Naive thymus-derived CD8-positive, alpha-beta T cell (primary cell): ENCODE results near the gene BUD13. TPM values are rescaled to one million over a fixed set of nuclear protein-coding genes. Genes with fewer than 3 reads are reported as not detected.

Experiments used
- ATAC-seq, 2 donors: fragments of 150-1000 bp; cut with Tn5 transposase in 1 of 2; sonication (Bioruptor Pico), chemical (Tn5 transposase) in 1 of 2; 1 replicate in 1 of 2; 2 replicates in 1 of 2; pipeline ENCODE4 v1.10.0; 2021; ENCODE audit warnings: mild to moderate bottlenecking in 2 of 2, moderate library complexity in 2 of 2
- POLR2A ChIA-PET: fragments of 350-600 bp; sonication (Branson Sonifier 250); formaldehyde crosslinking; loops from one replicate; lab custom pipeline; 2021; ENCODE audit warnings: antibody characterized with exemption; lab: Charles Lee
- DNase-seq, 10 donors: peaks; one replicate each; pipeline versions ENCODE4 v3.0.0 to v3.0.0-alpha.2; 2020 to 2022
- H3K27ac Mint-ChIP-seq, 10 donors: one replicate each; pipeline ENCODE4 v1.8.0; 2020 to 2022; ENCODE audit warnings: mild to moderate bottlenecking in 10 of 10, mixed read lengths in 10 of 10, moderate library complexity in 4 of 10, inconsistent platforms in 1 of 10
- H3K27me3 Mint-ChIP-seq, 5 donors: one replicate each; pipeline ENCODE4 v1.8.0; 2021 to 2022; ENCODE audit warnings: mixed read lengths in 5 of 5
- H3K36me3 Mint-ChIP-seq, 3 donors: one replicate each; pipeline ENCODE4 v1.8.0; 2020 to 2022; ENCODE audit warnings: mixed read lengths in 3 of 3, mild to moderate bottlenecking in 2 of 3, inconsistent platforms in 1 of 3
- H3K4me1 Mint-ChIP-seq, 4 donors: one replicate each; pipeline ENCODE4 v1.8.0; 2021 to 2022; ENCODE audit warnings: mixed read lengths in 4 of 4
- H3K4me3 Mint-ChIP-seq, 10 donors: one replicate each; pipeline ENCODE4 v1.8.0; 2020 to 2022; ENCODE audit warnings: mild to moderate bottlenecking in 10 of 10, mixed read lengths in 10 of 10, moderate library complexity in 6 of 10, inconsistent platforms in 1 of 10
- H3K9me3 Mint-ChIP-seq, 9 donors: one replicate each; pipeline ENCODE4 v1.8.0; 2020 to 2022; ENCODE audit warnings: mixed read lengths in 9 of 9, mild to moderate bottlenecking in 3 of 9, inconsistent platforms in 1 of 9, moderate library complexity in 1 of 9
- polyA plus RNA-seq, 3 donors: library from polyadenylated mRNA; unstranded; fragments of 300-500 nt; fragmentation: Illumina TruSeq; gene quantifications; one replicate each; pipeline ENCODE4 v1.2.3, GENCODE V29; 2021
- total RNA-seq, 8 experiments: library from RNA in 2 of 8; stranded (reverse) in 2 of 8; gene quantifications; one replicate each; pipeline ENCODE4 v1.2.3 and lab custom pipeline; 2021 to 2026

The BUD13 gene
- total and polyA plus RNA-seq, 5 experiments from 2014 or later, result 5.4 to 16.2 (median 14.2) TPM

DNA sequence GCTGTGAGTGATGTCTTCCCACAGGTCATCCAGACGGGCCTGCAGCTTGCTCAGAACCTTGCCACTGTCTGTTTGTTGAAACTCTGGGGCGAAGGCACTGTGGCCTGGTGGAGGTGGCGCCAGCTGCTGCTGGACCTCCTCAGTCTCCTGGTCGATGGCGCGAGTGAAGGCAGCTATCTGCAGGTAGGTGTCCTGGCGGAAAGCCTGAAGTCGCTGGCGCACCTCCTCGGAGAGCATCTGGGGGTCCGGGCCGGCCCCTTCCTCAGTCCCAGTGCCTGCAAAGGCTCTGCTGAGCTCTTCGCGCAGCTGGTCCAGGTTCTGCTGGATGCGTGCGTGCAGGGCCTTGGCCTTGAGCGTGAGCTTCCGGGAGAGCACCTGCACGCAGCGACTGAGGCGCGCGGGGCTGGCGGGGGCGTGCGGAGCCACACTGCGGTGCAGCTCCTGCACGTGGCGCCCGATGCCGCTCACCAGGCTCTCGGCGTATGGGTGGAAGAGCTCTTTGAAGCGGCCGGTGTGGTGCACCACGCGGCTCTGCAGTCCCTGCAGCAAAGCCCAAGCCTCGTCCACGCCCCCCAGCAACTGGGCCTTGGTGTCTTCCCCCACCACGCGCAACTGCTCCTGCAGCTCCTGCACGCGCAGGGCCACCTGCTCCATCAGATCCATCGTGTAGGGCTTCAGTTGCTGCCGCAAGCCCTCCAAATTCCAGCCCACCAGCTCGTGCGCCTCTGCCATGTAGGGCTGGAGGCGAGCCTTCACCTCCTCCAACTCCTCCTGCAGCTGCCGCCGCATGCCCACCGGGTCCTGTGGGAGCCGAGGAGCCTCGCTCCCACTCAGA is 17.6 kb upstream of the BUD13 start:
- Mint-ChIP-seq H3K27ac (peak overlapping the region in 3 of 10 donors; percentile 65 to 88 (median 83)), H3K9me3 (peaks cover 0 to 2% (median 0%) of the 10 kb centered on the region in 9 donors), H3K4me3 (peak overlapping the region in 4 of 10 donors; percentile 4 to 73 (median 44)), H3K4me1 (peaks cover 20 to 42% (median 33%) of the 10 kb centered on the region in 4 donors), H3K27me3 (peaks cover 0 to 5% (median 0%) of the 10 kb centered on the region in 5 donors), H3K36me3 (peaks cover 0 to 18% (median 0%) of the 10 kb centered on the region in 3 donors)
- DNase-seq (no peak), ATAC-seq (no peak)
- POLR2A ChIA-PET, result interaction anchor here (1.7 to 3.5 kb wide), 4 partner anchors 17 to 308 kb away, joined by 7 to 29 read pairs (median 12); partner anchors contain the start of genes APOA1, BUD13 and SIK3

DNA sequence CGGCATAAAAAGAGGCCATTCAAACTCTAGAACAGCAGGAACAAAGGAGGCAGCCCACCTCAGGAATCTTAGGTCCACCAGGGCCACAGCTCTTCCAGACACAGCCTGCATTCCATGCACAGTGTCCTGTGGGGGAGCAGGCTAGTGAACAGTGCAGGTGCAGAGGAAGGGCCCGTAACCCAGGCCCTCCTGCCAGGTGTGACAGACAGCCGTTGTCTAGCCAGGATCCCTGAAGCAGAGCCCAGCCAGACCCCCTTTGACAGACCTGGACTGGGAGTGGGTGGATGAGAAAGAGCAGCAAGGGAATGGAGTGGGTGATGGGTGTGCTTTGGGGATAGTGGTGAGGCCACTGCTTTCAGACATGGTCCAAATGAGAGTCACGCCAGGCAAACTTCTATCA is 16.2 kb upstream of the BUD13 start:
- peak overlapping the region in 9 of 10 donors; percentile 4 to 100 (median 97) for H3K27ac Mint-ChIP-seq
- H3K27me3 Mint-ChIP-seq, result peaks cover 0 to 5% (median 0%) of the 10 kb centered on the region in 5 donors
- H3K9me3 Mint-ChIP-seq, result peaks cover 0 to 2% (median 0%) of the 10 kb centered on the region in 9 donors
- peaks cover 0 to 32% (median 12%) of the 10 kb centered on the region in 3 donors for H3K36me3 Mint-ChIP-seq
- H3K4me3 Mint-ChIP-seq, result peak overlapping the region in 9 of 10 donors; percentile 53 to 99 (median 95)
- DNase-seq (no peak), ATAC-seq (no peak)
- H3K4me1 Mint-ChIP-seq, result peaks cover 20 to 51% (median 41%) of the 10 kb centered on the region in 4 donors
- POLR2A ChIA-PET, result interaction anchor here (0.6 to 4.0 kb wide), 5 partner anchors 11 to 441 kb away, joined by 3 to 66 read pairs (median 8); partner anchors contain the start of genes APOA1 and BUD13

DNA sequence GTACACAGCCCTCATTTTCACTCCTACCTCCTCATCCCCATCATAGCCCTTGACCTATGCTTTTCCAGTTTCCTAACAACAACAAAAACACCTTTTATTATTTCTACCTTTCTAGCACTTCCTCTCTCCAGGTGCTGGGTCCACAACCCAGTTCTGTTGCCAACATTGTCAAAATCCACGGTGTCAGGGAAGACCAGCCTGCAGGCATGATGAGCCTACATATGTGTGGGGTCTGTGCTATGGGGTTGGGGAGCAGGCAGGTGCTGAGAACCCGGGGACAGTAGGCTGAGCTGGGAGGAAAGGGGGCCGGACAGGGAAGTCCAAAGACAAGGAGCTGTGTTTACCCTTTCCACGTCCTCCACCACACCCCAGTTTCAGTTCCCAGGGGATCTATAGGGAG is 15.7 kb upstream of the BUD13 start:
- peaks cover 20 to 51% (median 41%) of the 10 kb centered on the region in 4 donors for H3K4me1 Mint-ChIP-seq
- peaks cover 0 to 2% (median 0%) of the 10 kb centered on the region in 9 donors for H3K9me3 Mint-ChIP-seq
- H3K27me3 Mint-ChIP-seq, result peaks cover 0 to 5% (median 0%) of the 10 kb centered on the region in 5 donors
- ATAC-seq (no peak), DNase-seq (no peak)
- peak overlapping the region; percentile 86 to 100 (median 98) for H3K27ac Mint-ChIP-seq
- POLR2A ChIA-PET, result interaction anchor here (1.5 to 4.0 kb wide), 6 partner anchors 15 to 442 kb away, joined by 5 to 66 read pairs (median 11); partner anchors contain the start of genes BUD13, SIDT2 and SIK3
- H3K4me3 Mint-ChIP-seq, result peak overlapping the region; percentile 75 to 99 (median 97)
- peaks cover 0 to 35% (median 13%) of the 10 kb centered on the region in 3 donors for H3K36me3 Mint-ChIP-seq

DNA sequence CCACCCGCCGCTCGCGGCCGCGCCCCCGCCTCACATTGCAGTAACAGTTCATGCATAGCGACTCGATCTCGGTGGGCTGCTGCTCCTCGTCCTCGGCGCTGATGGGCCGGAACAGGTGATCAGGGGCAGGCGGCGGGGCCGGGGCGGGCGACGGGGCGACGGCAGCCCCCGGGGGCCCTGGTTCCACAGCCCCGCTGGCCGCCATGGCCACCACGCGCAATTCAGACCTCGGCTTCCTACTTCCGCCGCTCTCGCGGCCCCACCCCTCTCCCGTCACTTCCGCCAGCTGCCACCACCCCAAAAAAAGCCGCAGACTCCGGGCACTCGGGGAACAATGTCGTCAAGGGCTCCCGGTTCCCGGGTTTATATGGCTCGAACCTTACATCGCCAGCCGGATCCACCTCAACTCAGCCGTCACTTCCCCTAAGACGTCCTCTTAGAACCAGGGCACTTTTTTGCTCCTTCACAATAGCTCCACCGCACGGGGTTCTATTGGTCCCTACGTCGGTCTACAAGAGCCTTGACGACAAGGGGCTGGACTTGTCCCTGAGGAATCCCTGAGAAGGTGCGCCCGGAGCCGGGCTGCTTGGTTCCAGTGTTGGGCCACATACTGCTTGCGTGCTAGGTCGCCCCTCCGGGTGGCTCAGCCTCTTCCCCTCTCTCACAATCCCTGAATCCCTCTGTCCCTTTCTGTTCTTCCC is 15.1 kb upstream of the BUD13 start, which contains the start of gene ZPR1:
TSS of gene ZPR1 (minus strand) at position 238 of the 701 bp plus-strand sequence. CDS start at position 205, 33 bp downstream.
- Mint-ChIP-seq H3K9me3 (peaks cover 0 to 2% (median 0%) of the 10 kb centered on the region in 9 donors), H3K4me1 (peaks cover 20 to 56% (median 44%) of the 10 kb centered on the region in 4 donors), H3K36me3 (peaks cover 0 to 41% (median 14%) of the 10 kb centered on the region in 3 donors), H3K4me3 (peak within 1 kb of the TSS; percentile 75 to 99 (median 97)), H3K27ac (peak within 1 kb of the TSS; percentile 86 to 100 (median 98)), H3K27me3 (peaks cover 0 to 5% (median 0%) of the 10 kb centered on the region in 5 donors)
- ATAC-seq (peak; percentile 84 to 87), DNase-seq (peak; percentile 71 to 91 (median 84))
- POLR2A ChIA-PET, result interaction anchor here (0.6 to 4.0 kb wide), 8 partner anchors 14 to 442 kb away, joined by 4 to 66 read pairs (median 8); partner anchors contain the start of genes APOA4, BUD13, SIDT2 and SIK3

DNA sequence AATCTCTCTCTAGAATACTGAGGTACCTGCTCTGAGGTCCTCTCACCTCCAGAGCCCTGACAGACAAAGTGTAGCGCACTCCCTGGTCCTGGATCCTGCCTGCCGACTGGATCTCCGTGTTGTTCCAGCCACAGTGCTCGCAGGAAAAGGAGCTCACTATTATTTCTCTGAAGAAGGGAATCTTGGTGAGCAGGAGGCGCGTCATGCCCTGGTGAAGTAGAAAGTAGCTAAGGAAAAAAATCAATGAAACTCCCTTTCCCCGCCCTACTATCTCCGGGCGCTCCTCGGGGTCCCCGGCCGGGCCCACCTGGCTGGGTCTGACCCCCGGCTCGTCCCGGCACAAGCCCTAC is 14.6 kb upstream of the BUD13 start:
- POLR2A ChIA-PET, result interaction anchor here (0.6 to 4.0 kb wide), 8 partner anchors 14 to 443 kb away, joined by 4 to 66 read pairs (median 8); partner anchors contain the start of genes APOA4, BUD13, SIDT2 and SIK3
- Mint-ChIP-seq H3K4me1 (peaks cover 20 to 56% (median 45%) of the 10 kb centered on the region in 4 donors), H3K4me3 (peak overlapping the region; percentile 75 to 99 (median 97)), H3K36me3 (peaks cover 0 to 46% (median 14%) of the 10 kb centered on the region in 3 donors), H3K27ac (peak overlapping the region; percentile 83 to 100 (median 94)), H3K9me3 (peaks cover 0 to 2% (median 0%) of the 10 kb centered on the region in 9 donors), H3K27me3 (peaks cover 0 to 5% (median 0%) of the 10 kb centered on the region in 5 donors)
- DNase-seq (peak in 2 of 10 donors; percentile 2 to 14), ATAC-seq (peak; percentile 5 to 21)

DNA sequence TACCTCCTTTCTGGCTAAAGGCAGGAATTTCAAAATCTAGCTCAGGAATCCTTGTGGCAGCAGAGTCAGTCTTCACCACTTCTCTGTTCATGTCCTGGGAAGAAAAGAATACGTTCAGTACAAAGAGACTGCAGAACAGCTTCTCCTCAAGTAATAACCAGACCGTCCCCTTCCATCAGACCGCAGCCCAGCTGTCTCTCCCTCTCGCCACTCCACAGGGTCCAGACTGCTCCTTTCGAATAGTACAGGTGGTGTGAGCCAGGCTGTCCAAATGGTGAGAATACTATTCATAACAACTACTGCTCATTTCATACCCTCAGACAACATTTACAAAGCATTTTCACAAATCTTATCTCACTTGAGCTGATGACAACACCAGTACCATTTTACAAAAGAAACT is 14.2 kb upstream of the BUD13 start:
- peaks cover 0 to 5% (median 0%) of the 10 kb centered on the region in 5 donors for H3K27me3 Mint-ChIP-seq
- peak overlapping the region; percentile 75 to 99 (median 97) for H3K4me3 Mint-ChIP-seq
- peaks cover 0 to 51% (median 18%) of the 10 kb centered on the region in 3 donors for H3K36me3 Mint-ChIP-seq
- POLR2A ChIA-PET, result interaction anchor here (0.9 to 4.0 kb wide), 7 partner anchors 13 to 392 kb away, joined by 3 to 66 read pairs (median 8); partner anchors contain the start of genes APOA4, BUD13, SIDT2 and SIK3
- H3K27ac Mint-ChIP-seq, result peak overlapping the region; percentile 75 to 100 (median 94)
- no peak for ATAC-seq
- H3K9me3 Mint-ChIP-seq, result peaks cover 0 to 2% (median 0%) of the 10 kb centered on the region in 9 donors
- DNase-seq, result no peak
- H3K4me1 Mint-ChIP-seq, result peaks cover 19 to 56% (median 47%) of the 10 kb centered on the region in 4 donors

DNA sequence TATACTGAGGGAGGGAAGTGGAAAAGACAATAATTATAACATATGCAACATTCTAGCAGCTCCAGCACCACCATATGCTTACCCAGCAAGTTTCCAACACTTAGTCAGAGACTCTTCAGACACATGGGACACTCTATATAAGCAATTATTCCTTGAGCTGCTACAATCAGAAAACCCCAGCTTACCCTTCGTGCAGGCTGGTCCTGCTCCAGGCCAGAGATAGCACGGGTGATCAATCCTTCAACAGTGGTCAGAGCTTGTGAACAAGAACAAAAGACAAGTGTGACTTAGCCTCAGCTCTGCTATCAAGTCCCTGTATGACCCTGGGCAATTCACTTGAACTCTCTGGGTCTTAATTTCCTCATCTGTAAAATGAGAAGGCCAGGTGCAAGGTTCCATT is 13.5 kb upstream of the BUD13 start:
- ATAC-seq (no peak), DNase-seq (no peak)
- peaks cover 0 to 2% (median 0%) of the 10 kb centered on the region in 9 donors for H3K9me3 Mint-ChIP-seq
- peaks cover 0 to 5% (median 0%) of the 10 kb centered on the region in 5 donors for H3K27me3 Mint-ChIP-seq
- H3K4me3 Mint-ChIP-seq, result peak overlapping the region; percentile 75 to 99 (median 97)
- H3K27ac Mint-ChIP-seq, result peak overlapping the region in 8 of 10 donors; percentile 17 to 100 (median 87)
- POLR2A ChIA-PET, result interaction anchor here (0.9 to 4.0 kb wide), 5 partner anchors 12 to 68 kb away, joined by 3 to 66 read pairs (median 14); partner anchors contain the start of genes APOA4 and BUD13
- peaks cover 0 to 57% (median 18%) of the 10 kb centered on the region in 3 donors for H3K36me3 Mint-ChIP-seq
- peaks cover 21 to 56% (median 48%) of the 10 kb centered on the region in 4 donors for H3K4me1 Mint-ChIP-seq

DNA sequence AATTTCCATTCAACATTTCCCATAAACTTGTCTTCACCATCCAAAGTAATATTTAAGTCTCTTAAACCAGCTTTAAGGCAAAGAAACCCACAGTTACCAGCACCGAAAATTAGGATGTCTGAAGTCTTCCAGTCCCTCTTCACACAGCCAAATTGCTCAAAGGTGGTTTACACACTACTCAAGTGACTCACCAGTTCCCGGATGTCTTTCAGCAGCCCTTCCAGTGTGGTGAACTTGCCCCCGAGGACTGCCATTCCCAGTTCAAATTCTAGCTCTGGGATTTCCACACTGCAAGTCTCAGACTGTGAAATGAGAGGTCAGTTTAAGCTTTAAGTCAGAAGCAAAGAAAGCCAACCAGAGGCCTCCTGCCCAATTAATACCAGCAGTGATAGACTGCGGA is 9.9 kb upstream of the BUD13 start:
- POLR2A ChIA-PET, result interaction anchor here (0.6 kb wide), 1 partner anchor 323 kb away, joined by 3 read pairs; no protein-coding TSS in a partner anchor

DNA sequence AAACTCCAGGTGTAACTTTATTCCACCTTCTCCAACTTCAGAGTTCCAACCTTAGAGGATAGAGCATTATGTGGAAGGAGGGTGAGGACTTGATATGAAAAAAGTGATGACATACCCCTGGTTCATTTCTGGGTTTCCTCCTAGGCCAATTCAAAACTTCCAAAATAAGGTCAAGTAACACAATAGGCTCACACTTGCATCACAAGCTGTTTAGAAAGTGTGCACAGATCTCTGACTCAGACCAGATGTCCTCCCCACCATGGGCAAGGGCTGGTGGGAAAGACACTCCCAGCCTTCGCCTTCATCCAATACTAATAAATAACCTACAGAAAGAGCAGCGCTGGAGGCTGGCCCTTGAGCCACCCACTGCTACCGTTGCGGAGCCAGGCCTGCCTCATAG is 5.8 kb upstream of the BUD13 start:
- Mint-ChIP-seq H3K9me3 (no peaks in the 10 kb centered on the region), H3K36me3 (peaks cover 0 to 76% (median 17%) of the 10 kb centered on the region in 3 donors), H3K4me3 (no peak overlapping the region), H3K27me3 (no peaks in the 10 kb centered on the region), H3K4me1 (peaks cover 15 to 32% (median 18%) of the 10 kb centered on the region in 4 donors), H3K27ac (no peak overlapping the region)
- POLR2A ChIA-PET, result no interaction called here
- DNase-seq, result no peak
- no peak for ATAC-seq

More for the DNA sequence above, 9.9 kb upstream of the BUD13 start:
- DNase-seq (no peak), ATAC-seq (no peak)
- Mint-ChIP-seq H3K9me3 (no peaks in the 10 kb centered on the region), H3K36me3 (peaks cover 0 to 89% (median 29%) of the 10 kb centered on the region in 3 donors), H3K4me3 (no peak overlapping the region), H3K4me1 (peaks cover 11 to 47% (median 36%) of the 10 kb centered on the region in 4 donors), H3K27ac (peak overlapping the region in 4 of 10 donors; percentile 13 to 51 (median 42)), H3K27me3 (no peaks in the 10 kb centered on the region)

DNA sequence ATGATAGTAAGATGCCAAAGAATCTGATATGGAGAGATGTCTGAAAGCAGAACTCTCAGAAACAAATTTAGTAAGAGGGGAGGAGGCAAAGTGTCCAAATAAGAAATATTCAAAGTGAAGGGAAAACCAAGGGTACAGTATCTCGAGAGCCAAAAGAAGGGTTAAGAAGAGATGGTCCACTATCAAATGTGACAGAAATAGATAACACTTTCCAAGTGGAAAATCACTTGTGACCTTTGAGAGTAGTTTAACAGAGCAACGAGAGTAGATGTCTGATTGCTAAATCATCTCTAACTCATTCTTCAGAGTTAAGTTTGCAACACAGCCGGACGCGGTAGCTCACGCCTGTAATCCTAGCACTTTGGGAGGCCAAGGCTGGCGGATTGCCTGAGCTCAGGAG is 4.3 kb upstream of the BUD13 start:
- Mint-ChIP-seq H3K9me3 (no peaks in the 10 kb centered on the region), H3K27ac (peak overlapping the region in 5 of 10 donors; percentile 0 to 63 (median 36)), H3K4me3 (no peak overlapping the region), H3K27me3 (no peaks in the 10 kb centered on the region), H3K4me1 (peaks cover 18 to 27% (median 24%) of the 10 kb centered on the region in 4 donors), H3K36me3 (peaks cover 0 to 61% (median 12%) of the 10 kb centered on the region in 3 donors)
- POLR2A ChIA-PET, result interaction anchor here (6.0 kb wide), 1 partner anchor 10 kb away, joined by 66 read pairs; the partner anchor contains the start of gene ZPR1
- ATAC-seq (no peak), DNase-seq (no peak)

DNA sequence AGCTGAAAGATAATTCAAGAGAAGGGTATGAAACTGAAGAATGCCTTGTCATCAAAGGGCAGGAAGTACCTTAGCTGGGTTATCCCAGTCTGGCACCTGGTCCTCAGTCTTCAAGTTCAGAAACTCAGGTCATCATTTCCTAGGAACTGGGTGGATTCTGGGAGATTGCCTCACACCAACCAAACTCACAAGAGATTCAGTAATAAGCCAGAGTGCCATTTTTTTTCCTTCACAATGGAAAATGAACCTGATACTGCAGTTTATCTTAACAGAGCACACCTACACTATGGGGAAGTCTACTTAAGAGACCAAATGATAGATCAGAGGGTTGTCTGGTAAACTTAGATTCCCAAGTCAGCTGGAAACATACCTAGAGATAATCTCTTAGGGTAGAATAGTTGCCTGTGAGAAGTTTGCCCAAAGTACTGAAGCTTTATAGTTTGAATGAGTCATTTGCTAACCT is 3.8 kb upstream of the BUD13 start:
- peaks cover 18 to 31% (median 29%) of the 10 kb centered on the region in 4 donors for H3K4me1 Mint-ChIP-seq
- peaks cover 0 to 56% (median 11%) of the 10 kb centered on the region in 3 donors for H3K36me3 Mint-ChIP-seq
- no peak overlapping the region for H3K4me3 Mint-ChIP-seq
- POLR2A ChIA-PET, result interaction anchor here (6.0 kb wide), 1 partner anchor 11 kb away, joined by 66 read pairs; the partner anchor contains the start of gene ZPR1
- H3K27ac Mint-ChIP-seq, result peak overlapping the region in 3 of 10 donors; percentile 27 to 60 (median 38)
- ATAC-seq, result no peak
- no peaks in the 10 kb centered on the region for H3K27me3 Mint-ChIP-seq
- no peaks in the 10 kb centered on the region for H3K9me3 Mint-ChIP-seq
- DNase-seq, result no peak
